ENCODE measurements around the gene DYNC1LI2.

Gene DYNC1LI2

DNA sequence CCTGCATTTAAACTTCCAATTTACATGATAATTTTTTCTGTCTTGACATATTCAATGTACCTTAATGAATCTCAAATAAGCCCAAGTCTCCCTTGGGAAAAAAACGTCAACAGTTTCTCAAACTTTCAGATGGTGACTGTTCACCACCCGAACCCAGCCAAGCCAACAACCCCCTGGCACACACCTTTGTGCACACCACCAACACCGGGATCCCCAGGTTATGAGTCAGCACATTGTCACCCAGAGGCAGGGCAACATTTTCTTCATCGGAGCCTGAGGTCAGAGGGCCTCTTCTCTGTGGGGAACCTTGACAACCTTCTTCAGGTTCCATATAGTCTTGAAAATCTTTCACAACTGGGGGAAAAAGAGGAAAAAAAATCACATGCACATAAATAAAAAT is 15.5 kb downstream of the DYNC1LI2 start:
- DNase-seq: no peak

DNA sequence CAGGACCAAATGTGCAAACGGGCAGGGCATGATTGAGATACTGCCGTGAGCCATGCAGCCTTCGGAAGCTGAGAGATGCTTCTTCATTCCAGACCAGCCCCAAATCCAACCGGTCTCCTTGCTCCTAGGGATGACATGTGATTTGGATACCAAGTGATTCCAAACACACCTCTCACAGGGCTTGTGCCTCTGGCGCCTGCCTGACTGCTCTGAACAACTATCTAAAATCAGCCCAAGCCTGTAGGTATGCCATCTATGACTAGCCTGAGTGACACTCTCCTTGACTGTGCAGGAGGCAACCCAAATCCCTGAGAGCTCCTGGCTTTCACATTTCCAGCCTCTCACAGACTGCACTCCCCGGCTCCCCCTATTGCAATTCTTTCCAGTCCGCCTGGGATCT is 20.3 kb downstream of the DYNC1LI2 start:
- DNase-seq: no peak

DNA sequence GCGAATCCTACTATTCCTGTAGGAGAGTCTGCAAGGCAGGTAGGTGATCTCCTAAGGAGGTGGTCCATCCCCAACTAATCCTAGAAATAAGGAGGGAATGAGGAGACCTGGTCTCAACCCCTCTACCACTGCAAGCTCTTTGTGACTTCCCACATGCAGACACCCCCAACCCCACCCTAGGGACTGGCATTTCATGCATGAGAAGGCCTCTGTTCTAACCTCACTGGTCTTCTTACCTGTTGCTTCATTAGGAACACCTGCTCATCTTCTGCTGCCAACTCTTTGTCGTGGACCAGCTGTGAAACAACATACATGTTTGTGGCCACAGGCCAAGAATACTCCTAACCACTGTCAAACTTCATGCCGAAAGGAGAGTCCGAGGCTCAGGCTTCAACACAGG is 22.6 kb downstream of the DYNC1LI2 start:
- DNase-seq: no peak

DNA sequence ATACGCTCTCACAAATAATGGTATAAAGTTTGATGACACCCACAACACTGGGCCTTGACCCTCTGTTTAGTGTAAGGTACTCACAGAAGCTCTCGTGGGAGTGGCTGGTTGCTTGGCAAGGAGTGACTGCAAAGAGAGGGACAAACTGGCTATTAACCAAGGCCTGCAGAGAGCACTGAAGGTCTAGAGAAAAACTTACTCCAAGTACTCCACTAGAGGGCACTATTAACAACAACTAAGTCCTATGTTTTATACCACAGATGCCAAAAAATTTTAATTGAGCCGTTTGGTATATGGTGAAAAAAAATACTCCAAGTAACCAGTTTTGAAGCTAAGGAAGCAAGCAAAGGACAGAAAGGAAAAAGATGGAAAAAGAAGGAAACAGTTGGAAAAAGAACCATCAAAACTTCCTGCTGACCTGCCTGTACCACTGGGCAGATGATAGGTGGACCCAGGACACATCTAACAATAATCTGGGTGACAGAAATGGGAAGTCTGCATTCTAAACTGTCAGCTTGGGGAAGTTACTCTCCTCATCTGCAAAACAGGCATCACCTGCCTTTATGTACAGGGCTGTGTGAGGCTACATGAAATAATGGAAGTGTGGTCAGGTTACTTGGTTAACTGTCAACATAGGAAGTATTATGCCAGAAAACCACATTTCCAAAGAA is 23.2 kb downstream of the DYNC1LI2 start:
- DNase-seq: peak in 1 of 2 donors; percentile 51

DNA sequence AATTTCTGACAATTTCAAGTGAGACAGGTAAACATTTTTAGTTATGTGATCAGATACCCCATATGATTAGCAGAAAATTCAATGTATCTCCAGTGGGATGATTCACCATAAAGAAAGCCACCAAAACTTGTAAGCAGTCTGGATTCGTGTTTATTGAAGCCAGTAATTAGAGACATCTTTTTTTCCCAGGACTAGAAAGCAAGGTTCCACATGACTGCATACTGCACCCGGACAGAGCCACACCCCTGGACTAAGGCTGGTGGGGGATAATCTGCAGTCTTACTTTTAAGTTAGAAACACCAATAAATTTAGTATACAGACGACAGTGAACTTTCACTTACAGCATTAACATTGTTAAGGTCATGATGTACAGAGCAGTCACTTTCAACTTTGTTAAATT is 30.6 kb downstream of the DYNC1LI2 start:
- DNase-seq: no peak

DNA sequence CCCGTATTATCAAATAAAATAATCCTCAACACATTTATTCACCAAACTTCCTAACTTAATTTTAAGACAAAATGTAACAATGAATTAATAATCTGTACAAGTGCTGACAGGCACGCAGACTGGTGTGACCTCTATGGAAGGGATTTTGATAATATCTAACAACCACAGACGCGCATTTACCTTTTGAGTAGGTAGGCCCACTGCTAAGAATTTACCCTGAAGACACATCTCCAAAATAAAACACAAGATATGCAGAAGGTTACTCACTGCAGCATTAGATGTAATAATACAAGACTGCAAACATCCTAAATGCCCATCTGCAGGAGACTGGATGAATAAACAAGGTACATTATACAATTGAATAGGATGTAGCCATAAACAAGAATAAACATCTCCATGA is 32.2 kb downstream of the DYNC1LI2 start:
- DNase-seq: no peak

DNA sequence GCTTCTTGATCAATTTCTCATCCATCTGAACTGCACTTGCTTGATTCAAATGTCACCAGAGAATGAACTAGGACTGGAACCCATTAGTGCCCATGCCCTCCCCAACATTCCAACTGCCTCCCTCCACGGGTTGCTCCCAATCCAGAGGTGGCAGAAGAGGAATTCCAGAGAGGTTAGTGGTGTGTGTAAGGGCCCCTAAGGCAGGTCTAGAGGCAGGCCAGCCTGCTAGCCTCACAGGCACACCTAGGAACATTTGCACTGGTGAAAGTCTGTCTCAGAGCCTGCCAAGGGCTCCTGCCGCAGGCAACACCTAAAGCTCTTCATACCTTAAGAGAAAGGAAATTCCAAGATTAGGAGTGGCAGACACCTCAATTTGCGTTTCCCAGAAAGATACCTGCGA is 33.6 kb downstream of the DYNC1LI2 start:
- DNase-seq: no peak

DNA sequence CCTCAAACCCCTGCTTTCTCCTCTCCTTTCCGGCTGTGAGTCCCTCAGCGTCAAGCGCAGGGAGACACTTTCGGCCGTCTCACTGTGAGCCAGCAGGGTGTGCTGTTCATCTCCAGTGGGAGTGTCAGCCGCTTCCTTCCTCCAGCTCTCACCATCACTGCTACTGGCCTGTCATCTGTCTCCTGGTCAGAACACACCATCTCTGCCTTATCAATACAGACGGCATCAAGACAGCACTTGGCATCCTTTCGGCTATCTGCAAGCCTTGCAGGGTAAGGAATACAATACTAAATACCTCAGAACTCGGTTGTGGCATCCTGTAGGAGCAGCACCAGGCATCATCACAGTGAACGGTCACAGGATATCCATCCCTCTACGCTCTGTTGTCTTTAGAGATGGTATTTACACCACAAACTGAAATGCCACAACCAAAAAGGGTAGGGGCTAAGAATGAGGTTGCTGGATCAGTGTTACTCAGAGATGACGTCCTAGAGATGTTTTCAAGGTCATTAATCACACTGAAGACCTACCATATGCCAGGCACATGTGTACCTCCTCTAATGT is 34.2 kb downstream of the DYNC1LI2 start:
- DNase-seq: peak in 1 of 2 donors; percentile 11

DNA sequence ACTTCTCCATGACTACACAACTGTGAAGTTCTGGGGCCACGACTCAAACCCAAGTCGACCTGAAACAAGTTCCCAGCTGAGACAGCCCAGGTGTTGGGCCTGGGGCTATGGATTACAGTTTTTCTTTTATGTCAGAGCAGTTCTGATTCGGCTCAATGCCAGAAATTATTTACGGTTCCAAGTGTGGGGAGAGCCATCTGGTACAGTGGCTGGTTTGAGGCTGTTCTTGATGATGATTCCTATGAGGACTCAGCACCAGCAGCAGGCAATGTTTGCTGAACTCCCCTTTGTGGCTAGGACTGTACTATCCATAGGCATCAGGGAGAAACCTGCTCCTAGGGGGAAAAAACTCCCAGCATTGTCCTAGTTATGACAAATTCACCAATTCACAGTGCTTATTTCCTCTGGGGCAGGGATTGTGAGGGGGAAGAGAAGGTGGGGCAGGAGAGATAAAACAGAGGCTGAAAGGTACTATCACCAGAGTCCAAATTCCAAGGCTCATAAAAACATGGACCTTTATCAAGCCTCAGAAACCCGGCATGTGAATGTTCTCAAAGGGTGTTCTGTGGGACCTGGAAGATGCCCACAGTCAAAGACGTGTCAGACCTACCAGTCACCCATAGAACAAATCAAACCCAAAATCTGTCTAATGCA is 36.6 kb downstream of the DYNC1LI2 start:
- no peak for DNase-seq

DNA sequence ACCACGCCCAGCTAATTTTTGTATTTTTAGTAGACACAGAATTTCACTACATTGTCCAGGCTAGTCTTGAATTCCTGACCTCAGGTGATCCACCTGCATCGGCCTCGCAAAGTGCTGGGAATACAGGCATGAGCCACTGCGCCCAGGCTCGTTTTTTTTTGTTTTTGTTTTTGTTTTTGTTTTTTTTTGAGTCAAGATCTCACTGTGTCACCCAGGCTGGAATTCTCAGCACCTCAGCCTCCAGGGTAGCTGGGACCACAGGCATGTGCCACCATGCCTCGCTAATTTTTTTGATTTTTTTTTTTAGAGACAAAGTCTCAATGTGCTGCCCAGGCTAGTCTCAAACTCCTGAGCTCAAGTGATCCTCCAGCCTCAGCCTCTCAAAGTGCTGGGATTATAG is 37.3 kb downstream of the DYNC1LI2 start:
- no peak for DNase-seq

DNA sequence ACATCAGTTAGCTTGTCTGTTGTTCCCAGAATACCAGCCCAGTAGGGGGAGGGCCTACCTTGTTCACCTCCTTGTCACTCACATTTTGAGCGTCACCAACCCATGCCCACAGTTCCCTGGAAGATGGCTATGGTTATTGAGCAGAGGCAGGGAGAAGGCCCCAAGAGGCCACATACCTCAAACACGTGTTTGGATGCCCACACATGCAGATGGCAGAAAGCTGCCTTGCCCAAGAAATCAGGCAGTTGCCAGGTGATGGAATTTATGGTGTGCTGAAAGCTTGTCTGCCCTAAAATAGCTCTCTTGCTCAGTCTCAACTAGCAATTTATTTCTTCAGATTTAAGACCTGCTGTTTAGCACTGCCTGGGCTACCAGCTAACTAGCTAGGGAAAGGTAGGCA is 38.3 kb downstream of the DYNC1LI2 start:
- DNase-seq: no peak

DNA sequence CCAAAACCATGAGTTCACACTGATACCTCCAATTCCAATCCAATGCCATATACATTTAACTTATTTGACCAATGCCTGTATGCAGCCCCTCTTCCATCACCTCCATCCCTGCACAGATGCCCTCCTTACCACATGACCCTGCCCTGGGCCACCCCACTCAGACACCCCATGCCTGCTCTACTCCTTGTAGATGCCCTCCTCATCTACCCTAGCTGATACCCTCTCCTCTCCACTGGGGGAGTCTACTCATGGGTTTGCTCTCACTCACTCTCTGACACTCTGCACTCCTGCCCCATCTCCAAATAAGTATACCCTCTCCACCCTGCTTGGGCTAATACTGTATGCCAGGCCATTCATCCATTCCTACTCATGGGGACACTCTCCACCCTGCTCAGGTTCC is 38.9 kb downstream of the DYNC1LI2 start:
- no peak for DNase-seq

DNA sequence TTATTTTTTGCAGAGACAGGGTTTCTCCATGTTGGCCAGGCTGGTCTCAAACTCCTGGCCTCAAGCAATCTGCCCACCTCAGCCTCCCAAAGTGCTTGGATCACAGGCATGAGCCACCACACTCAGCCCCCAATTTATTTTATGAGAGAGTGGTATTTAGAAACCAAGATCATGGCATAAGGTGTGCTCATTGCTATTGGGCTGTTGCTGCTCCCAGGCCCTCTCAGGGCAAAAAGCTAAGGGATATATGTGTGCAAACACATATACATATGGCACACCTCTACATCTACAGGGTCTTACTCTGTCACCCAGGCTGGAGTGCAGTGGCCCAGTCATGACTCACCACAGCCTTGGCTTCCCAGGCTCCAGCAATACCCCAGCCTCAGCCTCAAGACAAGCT is 39.8 kb downstream of the DYNC1LI2 start:
- no peak for DNase-seq

DNA sequence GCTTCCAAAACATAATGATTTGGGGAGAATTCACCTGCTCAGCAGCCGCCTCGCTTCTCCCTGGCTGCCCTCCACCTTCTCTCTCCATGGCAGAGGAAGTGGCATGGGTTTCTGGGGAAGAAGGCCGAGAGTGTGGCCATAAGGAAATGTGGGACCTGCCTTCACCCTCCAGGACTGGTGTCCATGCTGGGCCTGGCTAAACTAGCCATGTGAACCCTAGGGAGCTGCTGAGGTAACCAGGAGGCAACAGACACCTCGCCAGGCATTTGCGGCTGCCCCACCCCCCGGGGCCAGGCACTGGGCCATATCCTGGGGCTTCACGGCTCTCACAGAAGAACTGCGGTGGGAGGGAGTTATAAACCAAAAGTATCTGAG is 44.9 kb downstream of the DYNC1LI2 start:
- DNase-seq: no peak

DNA sequence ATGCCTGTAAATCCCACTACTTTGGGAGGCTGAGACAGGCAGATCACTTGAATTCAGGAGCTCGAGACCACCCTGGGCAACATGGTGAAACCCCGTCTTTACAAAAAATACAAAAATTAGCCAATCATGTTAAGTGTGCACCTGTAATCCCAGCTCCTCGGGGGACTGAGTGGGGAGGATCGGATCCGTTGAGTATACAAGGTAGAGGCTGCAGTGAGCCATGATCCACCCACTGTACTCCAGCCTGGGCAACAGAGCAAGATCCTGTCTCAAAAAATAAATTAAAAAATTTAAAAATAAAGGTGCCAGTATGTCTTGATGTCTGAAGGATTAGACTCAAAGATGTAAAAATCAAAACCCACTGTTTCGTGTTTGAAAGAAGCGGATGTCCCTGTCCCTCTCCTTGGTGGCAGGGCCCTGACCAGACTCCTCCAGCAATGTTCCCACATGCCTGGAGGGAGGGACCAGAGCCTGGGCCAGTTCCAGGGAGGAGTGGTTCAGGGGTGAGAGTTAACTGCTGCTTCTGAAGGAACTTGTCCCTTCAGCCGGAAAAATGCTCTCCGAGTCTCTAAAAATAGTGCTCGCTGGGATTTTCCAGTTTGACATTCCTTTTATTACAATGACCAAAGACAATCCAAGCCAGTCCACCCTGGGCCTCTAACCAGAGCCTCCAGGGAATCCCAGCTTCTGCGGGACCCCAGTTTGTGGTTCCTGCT is 45.5 kb downstream of the DYNC1LI2 start:
- no peak for DNase-seq

DNA sequence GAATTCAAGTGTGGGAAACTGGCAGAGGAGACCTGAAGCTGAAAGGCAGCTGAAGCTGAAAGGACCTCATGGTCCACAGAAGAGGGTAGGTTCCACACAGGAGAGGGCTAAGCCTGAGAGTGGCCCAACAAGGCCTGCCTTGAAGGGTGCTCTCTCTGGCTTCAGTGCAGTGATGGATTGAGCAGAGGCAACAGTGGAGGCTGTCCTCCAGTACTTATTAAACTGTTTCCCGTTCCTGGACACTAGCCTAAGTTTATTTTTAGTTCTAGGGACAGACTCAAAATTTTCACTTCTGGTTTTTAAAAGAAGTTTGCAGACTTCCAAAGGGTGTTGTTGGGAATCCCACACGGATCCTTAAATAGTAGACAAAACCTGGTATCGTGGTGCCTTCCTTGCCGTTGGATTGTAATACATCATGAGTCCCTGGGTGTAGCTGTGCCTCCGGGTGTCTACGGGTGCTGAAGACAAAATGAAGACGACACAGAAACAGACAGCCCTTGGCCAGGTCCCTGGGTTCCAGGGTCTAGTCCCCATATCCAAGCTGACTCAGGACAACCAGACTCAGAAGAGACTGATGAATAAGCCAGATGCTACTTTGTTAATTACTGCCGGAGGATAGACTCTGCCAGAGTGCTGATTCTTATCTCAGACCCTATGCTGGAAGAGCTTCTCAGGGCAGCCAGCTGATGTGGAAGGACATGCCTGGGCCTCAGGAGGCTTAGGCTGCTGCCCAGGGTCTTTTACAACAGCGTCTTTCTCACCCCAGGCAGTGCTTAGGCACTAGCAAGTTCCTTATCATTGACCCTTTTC is 47.8 kb downstream of the DYNC1LI2 start:
- no peak for DNase-seq

DNA sequence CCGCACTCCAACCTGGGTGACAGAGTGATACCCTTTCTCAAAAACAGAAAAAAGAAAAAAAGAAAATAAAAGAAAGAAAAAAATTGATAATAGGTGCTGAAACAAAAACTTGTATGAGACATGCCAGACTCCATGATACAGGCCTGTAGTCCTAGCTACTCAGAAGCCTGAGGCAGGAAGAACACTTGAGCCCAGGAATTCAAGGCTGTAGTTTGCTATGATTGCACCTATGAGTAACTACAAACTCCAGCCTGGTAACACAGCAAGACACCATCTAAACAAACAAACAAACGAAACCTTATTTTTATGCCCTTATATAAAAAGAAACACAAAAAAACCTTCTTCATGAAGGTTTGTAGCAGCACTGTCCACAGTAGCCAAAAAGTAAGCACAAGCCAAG is 49.9 kb downstream of the DYNC1LI2 start:
- no peak for DNase-seq

DNA sequence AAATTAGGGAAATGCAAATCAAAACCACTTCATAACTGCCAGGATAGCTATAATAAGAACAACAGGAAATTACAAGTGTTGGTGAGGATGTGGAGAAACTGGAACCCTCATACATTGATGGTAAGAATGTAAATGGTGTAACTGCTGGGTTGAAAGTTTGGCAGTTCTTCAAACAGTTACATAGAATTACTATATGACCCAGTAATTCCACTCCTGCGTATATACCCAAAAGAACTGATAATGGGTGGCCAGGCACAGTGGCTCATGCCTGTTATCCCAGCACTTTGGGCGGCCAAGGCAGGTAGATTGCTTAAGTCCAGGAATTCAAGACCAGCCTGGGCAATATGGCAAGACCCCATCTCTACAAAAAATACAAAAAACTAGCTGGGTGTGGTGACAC is 50.4 kb downstream of the DYNC1LI2 start:
- DNase-seq: no peak

DNA sequence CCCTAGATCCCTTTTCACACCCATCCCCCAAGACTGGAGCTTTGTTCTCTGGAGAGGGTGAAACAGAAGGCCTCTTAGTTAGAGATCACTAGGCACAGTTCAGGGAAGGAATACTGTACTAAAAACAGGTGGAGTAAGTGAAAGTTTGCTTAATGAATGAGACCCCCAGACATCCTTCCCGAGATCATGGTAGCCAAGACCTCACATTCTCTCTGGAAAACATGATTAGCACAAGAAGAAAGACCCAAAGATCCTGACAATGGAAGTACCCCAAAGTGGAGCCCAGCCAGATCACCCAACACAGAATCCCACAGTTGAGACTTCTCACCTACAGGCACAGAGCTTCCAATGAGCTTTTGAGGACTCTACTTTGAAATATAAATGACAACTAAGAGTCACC is 51.5 kb downstream of the DYNC1LI2 start:
- DNase-seq: no peak

DNA sequence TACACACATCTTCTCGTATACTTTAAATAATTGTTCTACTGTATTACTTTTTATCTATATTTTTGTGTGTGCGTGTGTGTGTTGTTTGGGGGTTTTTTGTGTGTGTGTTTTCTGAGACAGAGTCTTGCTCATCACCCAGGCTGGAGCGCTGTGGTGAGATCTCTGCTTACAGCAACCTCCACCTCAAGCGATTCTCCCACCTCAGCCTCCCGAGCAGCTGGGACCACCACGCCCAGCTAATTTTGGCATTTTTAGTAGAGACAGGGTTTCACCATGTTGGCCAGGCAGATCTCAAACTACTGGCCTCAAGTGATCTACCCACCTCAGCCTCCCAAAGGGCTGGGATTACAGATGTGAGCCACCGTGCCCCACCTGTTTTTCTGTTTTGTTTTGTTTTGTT is 53.4 kb downstream of the DYNC1LI2 start:
- no peak for DNase-seq

DNA sequence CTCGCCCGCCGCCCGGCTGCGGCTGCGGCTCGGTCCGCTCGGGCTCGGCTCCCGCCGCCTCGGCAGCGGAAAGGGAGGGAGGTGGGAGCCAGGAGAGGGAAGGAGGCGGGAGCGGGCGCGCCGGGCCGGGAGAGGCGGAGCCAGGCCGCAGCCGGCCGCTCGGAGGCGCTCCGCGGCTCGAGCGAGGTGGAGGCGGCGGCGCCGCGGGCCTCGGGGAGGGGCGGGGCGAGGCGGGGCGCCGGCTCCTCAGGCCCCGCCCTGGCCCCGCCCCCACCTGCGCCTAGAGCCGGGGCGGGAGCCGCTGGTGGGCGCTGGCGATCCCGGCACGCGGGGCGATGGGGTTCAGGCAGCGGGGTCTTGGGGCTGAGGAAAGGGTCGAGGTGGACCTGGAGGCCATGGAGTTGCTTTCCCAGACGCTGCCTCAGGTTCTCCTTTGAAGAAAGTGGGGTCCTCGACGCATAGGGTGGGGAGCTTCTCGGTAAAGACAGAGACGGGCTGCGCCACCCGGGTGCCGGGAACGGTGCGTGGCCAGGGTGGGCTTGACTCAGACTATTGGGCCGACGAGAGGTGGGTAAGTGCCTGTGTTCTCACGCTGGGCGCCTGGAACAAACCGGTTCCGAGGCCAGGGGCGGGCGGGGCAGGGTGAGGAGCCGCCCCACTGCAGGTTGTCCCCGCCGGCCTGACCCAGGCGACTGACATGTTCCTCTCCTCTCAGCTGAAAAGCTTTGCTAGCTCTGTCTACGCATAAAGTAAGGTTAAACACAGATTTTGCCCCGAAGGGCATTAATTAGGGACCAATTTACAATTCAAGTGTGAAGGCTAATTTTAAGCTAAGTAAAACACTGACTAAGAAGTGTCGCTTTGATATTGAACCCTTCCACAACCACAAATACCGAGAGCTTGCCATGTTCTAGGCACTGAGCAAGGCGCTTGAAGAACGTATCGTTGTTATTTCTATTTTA is 54.5 kb downstream of the DYNC1LI2 start, which contains the start of gene CMTM4:
Gene CMTM4, minus strand, starts transcription at position 75 of the 962 bp plus-strand sequence. CDS start 218 bp downstream, outside the sequence.
- DNase-seq: peak; percentile 78 to 81
